ENCODE data around the gene PTPRT. TPM values are rescaled to one million over a fixed set of nuclear protein-coding genes. Genes with fewer than 3 reads are reported as not detected.
A peak's percentile ranks its signal among the peaks of the same experiment; 100 is the strongest.

Gene PTPRT
- polyA plus RNA-seq, 2 of the 4 experiments (the other 2 are of a cell fraction): not detected

DNA sequence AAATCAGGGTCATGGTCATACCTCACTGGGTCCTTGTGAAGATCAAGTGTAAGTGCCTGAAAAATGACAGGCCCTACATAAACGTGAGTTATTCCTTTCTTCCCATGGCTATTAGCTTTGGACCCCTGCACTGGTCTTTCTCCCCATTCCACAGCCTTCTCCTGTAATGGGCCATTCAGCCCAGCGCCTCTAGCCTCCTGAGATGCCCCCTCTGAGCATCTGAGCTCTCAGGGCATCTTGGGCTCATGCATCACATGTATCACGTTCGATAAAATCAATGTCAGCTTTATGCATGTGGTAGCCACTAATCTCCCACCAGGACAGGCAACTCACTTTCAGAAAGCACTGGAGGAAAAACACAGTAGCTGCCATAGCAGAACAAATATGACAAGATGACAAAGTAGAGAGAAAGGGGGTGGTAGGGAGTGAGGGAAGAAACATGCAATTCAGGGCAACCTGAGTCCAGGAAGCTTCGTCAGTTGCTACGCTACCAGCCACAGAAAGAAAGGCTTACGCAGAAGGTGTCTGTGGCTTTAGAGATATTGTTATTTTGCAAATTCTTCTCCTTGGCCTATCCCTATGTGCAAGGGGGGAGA is 498.8 kb downstream of the PTPRT start:
- no peak for FAIRE-seq
- CTCF ChIA-PET: no interaction called here
- POLR2A ChIA-PET: no interaction called here
- Histone ChIP-seq H3K4me2 (no peak overlapping the region), H3K9me3 (no peaks in the 10 kb centered on the region), H3K4me1 (no peaks in the 10 kb centered on the region), H3K4me3 (no peak overlapping the region), H3K27ac (no peak overlapping the region)
- WGBS (ENCODE audit: missing lambda C conversion rate): 17% methylated on average over 7 of the region's 7 CpGs
- no peak for ATAC-seq
- DNase-seq (ENCODE audit: low read depth in 1 of 2, low spot score in 1 of 2): no peak
- TF ChIP-seq SREBF2 (IDR thresholded peaks at IDR 0.05) (no peak), FOSL2 (IDR thresholded peaks at IDR 0.05) (no peak), FOSL2 (CRISPR knock-in tag; IDR thresholded peaks at IDR 0.05) (no peak), TP53 (CRISPR knock-in tag; IDR thresholded peaks at IDR 0.05) (no peak), MAZ (IDR thresholded peaks at IDR 0.05; ENCODE audit: borderline replicate concordance, low read depth, low read length) (no peak), ESRRA (IDR thresholded peaks at IDR 0.05; ENCODE audit: borderline replicate concordance, low read length) (no peak)
- TF ChIP-seq, protein P1, sequence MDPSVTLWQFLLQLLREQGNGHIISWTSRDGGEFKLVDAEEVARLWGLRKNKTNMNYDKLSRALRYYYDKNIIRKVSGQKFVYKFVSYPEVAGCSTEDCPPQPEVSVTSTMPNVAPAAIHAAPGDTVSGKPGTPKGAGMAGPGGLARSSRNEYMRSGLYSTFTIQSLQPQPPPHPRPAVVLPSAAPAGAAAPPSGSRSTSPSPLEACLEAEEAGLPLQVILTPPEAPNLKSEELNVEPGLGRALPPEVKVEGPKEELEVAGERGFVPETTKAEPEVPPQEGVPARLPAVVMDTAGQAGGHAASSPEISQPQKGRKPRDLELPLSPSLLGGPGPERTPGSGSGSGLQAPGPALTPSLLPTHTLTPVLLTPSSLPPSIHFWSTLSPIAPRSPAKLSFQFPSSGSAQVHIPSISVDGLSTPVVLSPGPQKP (IDR thresholded peaks at IDR 0.05; ENCODE audit: low read depth, low read length): no peak
- TF ChIP-seq, protein P2, sequence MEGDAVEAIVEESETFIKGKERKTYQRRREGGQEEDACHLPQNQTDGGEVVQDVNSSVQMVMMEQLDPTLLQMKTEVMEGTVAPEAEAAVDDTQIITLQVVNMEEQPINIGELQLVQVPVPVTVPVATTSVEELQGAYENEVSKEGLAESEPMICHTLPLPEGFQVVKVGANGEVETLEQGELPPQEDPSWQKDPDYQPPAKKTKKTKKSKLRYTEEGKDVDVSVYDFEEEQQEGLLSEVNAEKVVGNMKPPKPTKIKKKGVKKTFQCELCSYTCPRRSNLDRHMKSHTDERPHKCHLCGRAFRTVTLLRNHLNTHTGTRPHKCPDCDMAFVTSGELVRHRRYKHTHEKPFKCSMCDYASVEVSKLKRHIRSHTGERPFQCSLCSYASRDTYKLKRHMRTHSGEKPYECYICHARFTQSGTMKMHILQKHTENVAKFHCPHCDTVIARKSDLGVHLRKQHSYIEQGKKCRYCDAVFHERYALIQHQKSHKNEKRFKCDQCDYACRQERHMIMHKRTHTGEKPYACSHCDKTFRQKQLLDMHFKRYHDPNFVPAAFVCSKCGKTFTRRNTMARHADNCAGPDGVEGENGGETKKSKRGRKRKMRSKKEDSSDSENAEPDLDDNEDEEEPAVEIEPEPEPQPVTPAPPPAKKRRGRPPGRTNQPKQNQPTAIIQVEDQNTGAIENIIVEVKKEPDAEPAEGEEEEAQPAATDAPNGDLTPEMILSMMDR (IDR thresholded peaks at IDR 0.05): no peak

DNA sequence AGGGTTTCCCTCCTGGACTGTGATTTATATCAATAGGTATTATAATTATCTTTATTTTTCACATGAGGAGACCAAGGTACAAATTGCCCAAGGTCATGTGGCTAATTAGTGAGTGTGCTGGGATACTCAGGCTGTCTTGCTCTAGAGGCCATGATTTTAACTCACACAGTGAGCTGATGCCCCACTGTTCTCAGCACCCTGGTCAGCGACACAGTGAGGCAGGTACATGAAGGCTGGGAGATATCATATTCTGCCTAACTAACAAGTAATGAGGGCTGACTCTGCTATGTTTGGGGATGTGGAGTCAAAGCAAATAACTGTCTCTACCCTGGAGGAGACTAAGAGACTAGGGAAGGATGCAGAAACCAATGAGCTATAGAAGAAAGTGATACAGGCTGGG is 501.1 kb downstream of the PTPRT start:
- Histone ChIP-seq H3K4me3 (no peak overlapping the region), H3K9me3 (no peaks in the 10 kb centered on the region), H3K4me2 (no peak overlapping the region), H3K4me1 (no peaks in the 10 kb centered on the region), H3K27ac (no peak overlapping the region)
- ChIA-PET POLR2A (no interaction called here), CTCF (no interaction called here)
- no peak for DNase-seq (ENCODE audit: low read depth in 1 of 2, low spot score in 1 of 2)
- no peak for FAIRE-seq
- ATAC-seq: no peak
- TF ChIP-seq, protein P3, sequence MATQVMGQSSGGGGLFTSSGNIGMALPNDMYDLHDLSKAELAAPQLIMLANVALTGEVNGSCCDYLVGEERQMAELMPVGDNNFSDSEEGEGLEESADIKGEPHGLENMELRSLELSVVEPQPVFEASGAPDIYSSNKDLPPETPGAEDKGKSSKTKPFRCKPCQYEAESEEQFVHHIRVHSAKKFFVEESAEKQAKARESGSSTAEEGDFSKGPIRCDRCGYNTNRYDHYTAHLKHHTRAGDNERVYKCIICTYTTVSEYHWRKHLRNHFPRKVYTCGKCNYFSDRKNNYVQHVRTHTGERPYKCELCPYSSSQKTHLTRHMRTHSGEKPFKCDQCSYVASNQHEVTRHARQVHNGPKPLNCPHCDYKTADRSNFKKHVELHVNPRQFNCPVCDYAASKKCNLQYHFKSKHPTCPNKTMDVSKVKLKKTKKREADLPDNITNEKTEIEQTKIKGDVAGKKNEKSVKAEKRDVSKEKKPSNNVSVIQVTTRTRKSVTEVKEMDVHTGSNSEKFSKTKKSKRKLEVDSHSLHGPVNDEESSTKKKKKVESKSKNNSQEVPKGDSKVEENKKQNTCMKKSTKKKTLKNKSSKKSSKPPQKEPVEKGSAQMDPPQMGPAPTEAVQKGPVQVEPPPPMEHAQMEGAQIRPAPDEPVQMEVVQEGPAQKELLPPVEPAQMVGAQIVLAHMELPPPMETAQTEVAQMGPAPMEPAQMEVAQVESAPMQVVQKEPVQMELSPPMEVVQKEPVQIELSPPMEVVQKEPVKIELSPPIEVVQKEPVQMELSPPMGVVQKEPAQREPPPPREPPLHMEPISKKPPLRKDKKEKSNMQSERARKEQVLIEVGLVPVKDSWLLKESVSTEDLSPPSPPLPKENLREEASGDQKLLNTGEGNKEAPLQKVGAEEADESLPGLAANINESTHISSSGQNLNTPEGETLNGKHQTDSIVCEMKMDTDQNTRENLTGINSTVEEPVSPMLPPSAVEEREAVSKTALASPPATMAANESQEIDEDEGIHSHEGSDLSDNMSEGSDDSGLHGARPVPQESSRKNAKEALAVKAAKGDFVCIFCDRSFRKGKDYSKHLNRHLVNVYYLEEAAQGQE (IDR thresholded peaks at IDR 0.05): peak; percentile 42; the same call in 1 of the 2 replicates
- no peak for TF ChIP-seq CEBPB (IDR thresholded peaks at IDR 0.05)
- WGBS (ENCODE audit: missing lambda C conversion rate): 0% methylated on average over 1 of the region's 1 CpG

DNA sequence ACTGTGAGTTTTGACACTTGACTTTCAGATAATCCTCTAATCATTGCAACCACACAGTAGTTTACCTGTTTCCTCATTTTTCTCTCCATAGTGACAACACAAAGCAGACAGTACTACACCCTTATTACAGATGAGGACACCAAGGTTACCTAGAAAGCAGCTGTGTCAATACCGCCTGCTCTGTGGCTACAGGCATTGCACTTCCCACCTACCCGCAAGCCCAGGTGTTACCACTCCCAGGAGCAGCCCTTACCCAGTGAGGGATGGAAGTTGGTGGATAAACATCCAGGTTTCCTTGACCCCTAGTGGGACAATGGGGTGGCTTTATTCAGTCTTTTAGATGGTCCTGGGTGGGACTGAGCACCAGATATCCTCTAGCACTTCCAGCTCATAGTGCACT is 503.6 kb downstream of the PTPRT start:
- FAIRE-seq (no peak), DNase-seq (ENCODE audit: low read depth in 1 of 2, low spot score in 1 of 2) (no peak), ATAC-seq (no peak)
- POLR2A ChIA-PET: no interaction called here
- no peaks in the 10 kb centered on the region for H3K4me1 ChIP-seq
- CTCF ChIA-PET: no interaction called here
- no peak overlapping the region for H3K4me3 ChIP-seq
- H3K27ac ChIP-seq: no peak overlapping the region
- 0% methylated on average over 2 of the region's 2 CpGs for WGBS (ENCODE audit: missing lambda C conversion rate)
- H3K9me3 ChIP-seq: no peaks in the 10 kb centered on the region
- H3K4me2 ChIP-seq: no peak overlapping the region
- TF ChIP-seq HOXB13 (CRISPR knock-in tag; IDR thresholded peaks at IDR 0.05; ENCODE audit: low read depth) (no peak), RARB (CRISPR knock-in tag; IDR thresholded peaks at IDR 0.05) (no peak), NR3C1 (IDR thresholded peaks at IDR 0.05) (no peak), ZNF302 (CRISPR knock-in tag; IDR thresholded peaks at IDR 0.05) (no peak), FOSL2 (IDR thresholded peaks at IDR 0.05) (no peak), FOSL2 (CRISPR knock-in tag; IDR thresholded peaks at IDR 0.05) (no peak), NFE2L2 (conservative IDR thresholded peaks at IDR 0.05; ENCODE audit: low read length) (no peak)

Data from A549 (cell line).